Hepatocyte (in vitro differentiated cells): ENCODE measurements around the gene TUNAR. TPM values are rescaled to one million over a fixed set of nuclear protein-coding genes. Genes with fewer than 3 reads are reported as not detected.

Experiments used
- DNase-seq: peaks from one replicate; pipeline ENCODE4 v3.0.0-alpha.2; 2016; ENCODE audit warnings: low spot score
- H2AFZ ChIP-seq: fragments of 200-600 bp; sonication (generic); 2 replicates; pipeline ENCODE4 v1.6.0; 2016; ENCODE audit warnings: antibody characterized with exemption, mild to moderate bottlenecking
- H3K27ac ChIP-seq: fragments of 200-600 bp; sonication (generic); 2 replicates; pipeline ENCODE4 v1.5.1; 2016; ENCODE audit warnings: mild to moderate bottlenecking
- H3K27me3 ChIP-seq: fragments of 200-600 bp; sonication (generic); 2 replicates; pipeline ENCODE4 v1.6.1; 2016
- H3K36me3 ChIP-seq: fragments of 200-600 bp; sonication (generic); replicated peaks from 2 replicates; pipeline ENCODE4 v1.5.1; 2016; ENCODE audit warnings: low read depth; ENCODE audit not compliant: insufficient read depth
- H3K4me1 ChIP-seq: fragments of 200-600 bp; sonication (generic); 2 replicates; pipeline ENCODE4 v1.5.1; 2016; ENCODE audit warnings: mild to moderate bottlenecking, moderate library complexity; ENCODE audit not compliant: insufficient read depth
- H3K4me2 ChIP-seq: fragments of 200-600 bp; sonication (generic); 2 replicates; pipeline ENCODE4 v1.6.0; 2016
- H3K4me3 ChIP-seq: fragments of 200-600 bp; sonication (generic); 2 replicates; pipeline ENCODE4 v1.5.1; 2016; ENCODE audit warnings: mild to moderate bottlenecking
- H3K79me2 ChIP-seq: fragments of 200-600 bp; sonication (generic); 2 replicates; pipeline ENCODE4 v1.6.0; 2017; ENCODE audit warnings: mild to moderate bottlenecking
- H3K9me2 ChIP-seq: fragments of 200-600 bp; sonication (generic); replicated peaks from 2 replicates; pipeline ENCODE4 v1.6.0; 2017; ENCODE audit warnings: mild to moderate bottlenecking; ENCODE audit not compliant: insufficient read depth
- H3K9me3 ChIP-seq: fragments of 200-600 bp; sonication (generic); 2 replicates; pipeline ENCODE4 v1.5.1; 2016; ENCODE audit warnings: low read depth, mild to moderate bottlenecking
- H4K20me1 ChIP-seq: fragments of 200-600 bp; sonication (generic); 2 replicates; pipeline ENCODE4 v1.6.0; 2016; ENCODE audit warnings: mild to moderate bottlenecking; ENCODE audit not compliant: insufficient read depth, poor library complexity, severe bottlenecking
- CTCF ChIP-seq: fragments of 200-600 bp; sonication (generic); IDR thresholded peaks from 2 replicates; pipeline ENCODE4 v1.5.1; 2016; ENCODE audit warnings: antibody characterized with exemption, mild to moderate bottlenecking; ENCODE audit not compliant: poor library complexity
- EZH2 ChIP-seq: fragments of 200-600 bp; sonication (generic); IDR thresholded peaks from 2 replicates; pipeline ENCODE4 v1.6.1; 2016; ENCODE audit warnings: antibody characterized with exemption, mild to moderate bottlenecking, borderline replicate concordance
- EZH2phosphoT487 ChIP-seq: fragments of 200-600 bp; sonication (generic); IDR thresholded peaks from one replicate; pipeline ENCODE4 v1.6.1; 2018; ENCODE audit warnings: antibody characterized with exemption, mild to moderate bottlenecking, low read depth, moderate library complexity; ENCODE audit not compliant: unreplicated experiment, severe bottlenecking
- WGBS: methylation state at CpG from one replicate; pipeline ENCODE4 v1.1.6; 2016; ENCODE audit warnings: low lambda C conversion rate; ENCODE audit errors: missing lambda C conversion rate; 5-methylcytosine and 5-hydroxymethylcytosine counted together
- polyA plus RNA-seq: library from polyadenylated mRNA; unstranded; fragments of >200 nt; fragmentation: Nextera tagmentation; extraction: Ambion mirVana; gene quantifications from 2 replicates; pipeline ENCODE4 v1.2.1, GENCODE V29; 2016
- total RNA-seq: library from RNA; depleted of rRNA; stranded (reverse); fragments of >200 nt; gene quantifications from 2 replicates; pipeline ENCODE4 v1.2.3, GENCODE V29; 2014

TUNAR gene
- total and polyA plus RNA-seq, 2 experiments from 2014 or later, result 0.13 TPM; not detected in 1

- no peak for DNase-seq
- no peak overlapping the region for H3K4me2 ChIP-seq
- H3K27me3 ChIP-seq, result no peaks in the 10 kb centered on the region
- no peaks in the 10 kb centered on the region for H4K20me1 ChIP-seq
- H3K9me2 ChIP-seq, result no peaks in the 10 kb centered on the region
- no peak overlapping the region for H2AFZ ChIP-seq
- H3K4me3 ChIP-seq, result no peak overlapping the region
- no peaks in the 10 kb centered on the region for H3K79me2 ChIP-seq
- H3K36me3 ChIP-seq, result no peaks in the 10 kb centered on the region
- TF ChIP-seq EZH2phosphoT487 (no peak), EZH2 (no peak), CTCF (no peak)
- H3K4me1 ChIP-seq, result no peaks in the 10 kb centered on the region
- H3K27ac ChIP-seq, result no peak overlapping the region
- no peaks in the 10 kb centered on the region for H3K9me3 ChIP-seq
- 83% methylated on average over 7 of the region's 7 CpGs for WGBS
These were observed 36.4 kb upstream of the TUNAR start for GRCh38 chr14:95840094-95840700.

- Histone ChIP-seq H3K4me2 (no peak overlapping the region), H4K20me1 (no peaks in the 10 kb centered on the region), H3K9me2 (no peaks in the 10 kb centered on the region), H3K4me1 (no peaks in the 10 kb centered on the region), H3K36me3 (no peaks in the 10 kb centered on the region), H2AFZ (no peak overlapping the region), H3K27ac (no peak overlapping the region), H3K79me2 (no peaks in the 10 kb centered on the region), H3K9me3 (no peaks in the 10 kb centered on the region), H3K27me3 (no peaks in the 10 kb centered on the region), H3K4me3 (no peak overlapping the region)
- TF ChIP-seq EZH2phosphoT487 (no peak), EZH2 (no peak), CTCF (no peak)
- no peak for DNase-seq
- WGBS, result 79% methylated on average over 1 of the region's 1 CpG
These were observed 35.0 kb upstream of the TUNAR start for GRCh38 chr14:95841668-95842067.

GRCh38 chr14:95849761-95850160 lies 26.9 kb upstream of the TUNAR start:
- no peak overlapping the region for H3K4me2 ChIP-seq
- H3K79me2 ChIP-seq, result no peaks in the 10 kb centered on the region
- no peak overlapping the region for H3K4me3 ChIP-seq
- H2AFZ ChIP-seq, result no peak overlapping the region
- no peaks in the 10 kb centered on the region for H3K9me2 ChIP-seq
- no peaks in the 10 kb centered on the region for H3K4me1 ChIP-seq
- peaks cover 8% of the 10 kb centered on the region for H3K27me3 ChIP-seq
- H3K36me3 ChIP-seq, result no peaks in the 10 kb centered on the region
- WGBS, result 56% methylated on average over 3 of the region's 3 CpGs
- H4K20me1 ChIP-seq, result no peaks in the 10 kb centered on the region
- no peak for DNase-seq
- H3K27ac ChIP-seq, result no peak overlapping the region
- H3K9me3 ChIP-seq, result no peaks in the 10 kb centered on the region
- no peak for TF ChIP-seq CTCF
- TF ChIP-seq EZH2, result no peak
